Neural cell (in vitro differentiated cells): ENCODE data around the gene IGF1R. TPM values are rescaled to one million over a fixed set of nuclear protein-coding genes. Genes with fewer than 3 reads are reported as not detected.
A peak's percentile ranks its signal among the peaks of the same experiment; 100 is the strongest.

Experiments used
- H2AFZ ChIP-seq: fragments of 200-600, 300-800 bp; sonication (generic), shearing (Covaris generic); 2 replicates; pipeline ENCODE4 v1.6.0; 2014; ENCODE audit warnings: low read depth, mild to moderate bottlenecking, antibody characterized with exemption, low read length, moderate library complexity
- H3F3A ChIP-seq: fragments of 200-600 bp; shearing (Covaris generic); 2 replicates; pipeline ENCODE4 v1.6.1; 2016; ENCODE audit warnings: mild to moderate bottlenecking, moderate library complexity, mixed read lengths, antibody characterized with exemption, low read length; ENCODE audit not compliant: insufficient read depth, poor library complexity, severe bottlenecking
- H3K27ac ChIP-seq: fragments of 200-600, 300-800 bp; sonication (generic), shearing (Covaris generic); 2 replicates; pipeline ENCODE4 v1.5.1; 2014; ENCODE audit warnings: mild to moderate bottlenecking, low read length, moderate library complexity
- H3K27me3 ChIP-seq: fragments of 300-800, 200-600 bp; sonication (generic), shearing (Covaris generic); 2 replicates; pipeline ENCODE4 v1.6.0; 2014; ENCODE audit warnings: mild to moderate bottlenecking, low read depth, low read length, moderate library complexity; ENCODE audit not compliant: insufficient read depth
- H3K36me3 ChIP-seq: fragments of 300-800, 200-600 bp; sonication (generic), shearing (Covaris generic); 2 replicates; pipeline ENCODE4 v1.5.1; 2014; ENCODE audit warnings: mild to moderate bottlenecking, antibody characterized with exemption, low read length, moderate library complexity; ENCODE audit not compliant: insufficient read depth
- H3K4me2 ChIP-seq: fragments of 300-800, 200-600 bp; sonication (generic), shearing (Covaris generic); 2 replicates; pipeline ENCODE4 v1.6.0; 2014; ENCODE audit warnings: mild to moderate bottlenecking, low read length
- H3K4me3 ChIP-seq: fragments of 300-800, 200-600 bp; sonication (generic), shearing (Covaris generic); 2 replicates; pipeline ENCODE4 v1.5.1; 2014; ENCODE audit warnings: mild to moderate bottlenecking, low read length, moderate library complexity
- H3K79me2 ChIP-seq: fragments of 200-600 bp; shearing (Covaris generic); replicated peaks from 2 replicates; pipeline ENCODE4 v1.6.0; 2014; ENCODE audit warnings: mild to moderate bottlenecking, low read length, moderate library complexity; ENCODE audit not compliant: insufficient read depth
- H3K9ac ChIP-seq: fragments of 300-800, 200-600 bp; sonication (generic), shearing (Covaris generic); 2 replicates; pipeline ENCODE4 v1.6.1; 2016; ENCODE audit warnings: mild to moderate bottlenecking, low read length, mixed read lengths
- H3K9me2 ChIP-seq: fragments of 200-600 bp; shearing (Covaris generic); 2 replicates; pipeline ENCODE4 v1.6.1; 2016; ENCODE audit warnings: mild to moderate bottlenecking, low read length, mixed read lengths; ENCODE audit not compliant: insufficient read depth
- H3K9me3 ChIP-seq: fragments of 200-600, 300-800 bp; sonication (generic), shearing (Covaris generic); 2 replicates; pipeline ENCODE4 v1.6.1; 2016; ENCODE audit warnings: mild to moderate bottlenecking, mixed run types, low read length, moderate library complexity, mixed read lengths
- H4K20me1 ChIP-seq: fragments of 200-600 bp; shearing (Covaris generic); 2 replicates; pipeline ENCODE4 v1.6.1; 2016; ENCODE audit warnings: mild to moderate bottlenecking, mixed run types; ENCODE audit not compliant: insufficient read depth
- EP300 ChIP-seq: fragments of 450-650 bp; conservative IDR thresholded peaks from 2 replicates; pipeline ENCODE4 v1.6.1; 2014; ENCODE audit warnings: antibody characterized with exemption, mild to moderate bottlenecking, moderate library complexity; ENCODE audit not compliant: poor library complexity, severe bottlenecking
- EZH2 ChIP-seq: fragments of 200-600, 300-800 bp; shearing (Covaris generic), sonication (generic); IDR thresholded peaks from 2 replicates; pipeline ENCODE4 v1.6.1; 2014; ENCODE audit warnings: antibody characterized with exemption, low read length, borderline replicate concordance, mild to moderate bottlenecking; ENCODE audit not compliant: insufficient read depth, poor library complexity, severe bottlenecking
- MXI1 ChIP-seq: fragments of 450-650 bp; conservative IDR thresholded peaks from 2 replicates; pipeline ENCODE4 v1.6.1; 2014; ENCODE audit warnings: antibody characterized with exemption, mild to moderate bottlenecking; ENCODE audit not compliant: poor library complexity, severe bottlenecking
- POLR2AphosphoS5 ChIP-seq: IDR thresholded peaks from 2 replicates; pipeline ENCODE4 v1.6.1; 2012
- RAD21 ChIP-seq: fragments of 450-650 bp; conservative IDR thresholded peaks from 2 replicates; pipeline ENCODE4 v1.6.1; 2014; ENCODE audit warnings: antibody characterized with exemption, mild to moderate bottlenecking, moderate library complexity
- SMC3 ChIP-seq: fragments of 450-650 bp; conservative IDR thresholded peaks from 2 replicates; pipeline ENCODE4 v1.6.1; 2014; ENCODE audit warnings: antibody characterized with exemption, mild to moderate bottlenecking, moderate library complexity; ENCODE audit not compliant: poor library complexity
- TAF1 ChIP-seq: IDR thresholded peaks from 2 replicates; pipeline ENCODE4 v1.6.1; 2012; ENCODE audit warnings: low read depth
- polyA plus RNA-seq: library from polyadenylated mRNA; depleted of rRNA; stranded (reverse); fragments of >200 nt; gene quantifications from 2 replicates; pipeline ENCODE4 v1.2.3, GENCODE V29; 2014
- TF ChIP-seq, protein P1 (sequence below): IDR thresholded peaks from 2 replicates; pipeline ENCODE4 v1.6.1; 2012; ENCODE audit warnings: borderline replicate concordance
- TF ChIP-seq, protein P2 (sequence below): fragments of 450-650 bp; IDR thresholded peaks from 2 replicates; pipeline ENCODE4 v1.5.1; 2014; ENCODE audit warnings: antibody characterized with exemption, mild to moderate bottlenecking, moderate library complexity; ENCODE audit not compliant: poor library complexity, severe bottlenecking

The IGF1R gene
- polyA plus RNA-seq, 1 donor from 2014 or later = 10.9 TPM

DNA sequence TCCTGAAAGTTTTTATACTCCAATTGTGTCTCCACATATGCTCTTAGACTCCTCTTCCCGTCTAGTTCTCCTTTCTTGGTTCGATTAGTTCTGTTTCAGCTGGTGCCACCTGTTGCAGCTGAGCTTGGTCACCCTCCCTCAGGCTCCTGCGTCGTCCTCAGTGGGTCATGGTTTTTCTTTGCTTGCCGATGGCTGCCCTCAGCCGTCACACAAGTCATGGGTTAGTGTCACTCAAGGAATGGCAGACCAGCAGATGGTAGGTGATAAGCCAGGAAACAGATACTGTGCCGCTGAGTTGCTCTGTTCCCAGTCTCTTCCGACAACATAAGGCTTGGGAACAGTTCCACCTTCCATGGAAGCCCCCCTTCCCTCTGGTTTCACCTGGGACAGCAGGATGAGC, 109.9 kb downstream of the IGF1R start:
- Histone ChIP-seq H3F3A (no peaks in the 10 kb centered on the region), H3K36me3 (no peaks in the 10 kb centered on the region), H3K79me2 (peaks cover 63% of the 10 kb centered on the region)

DNA sequence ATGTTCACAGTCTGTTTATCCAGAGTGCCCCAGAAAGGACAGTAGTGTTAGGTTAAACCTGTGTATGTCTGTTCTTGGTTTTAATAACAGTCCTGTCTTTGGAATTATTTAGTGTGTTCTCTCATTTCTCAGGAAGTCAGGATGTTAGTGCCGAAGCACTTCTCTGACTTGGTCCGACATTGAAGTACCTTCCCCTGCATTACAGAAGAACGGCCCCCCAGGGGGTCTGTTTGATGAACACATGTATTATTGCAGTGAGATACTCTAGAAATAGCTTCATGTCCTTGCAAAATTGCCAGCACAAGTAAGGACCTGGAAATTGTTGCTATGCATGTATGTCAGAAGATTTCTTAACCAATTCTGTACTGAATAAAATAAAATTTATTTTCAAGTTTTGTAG, 110.9 kb downstream of the IGF1R start:
- peak overlapping the region; percentile 36 for H3K4me3 ChIP-seq
- no peaks in the 10 kb centered on the region for H4K20me1 ChIP-seq
- no peaks in the 10 kb centered on the region for H3K36me3 ChIP-seq
- no peak for TF ChIP-seq TAF1
- TF ChIP-seq SMC3 = no peak
- no peak for TF ChIP-seq EZH2
- peak; percentile 48 for TF ChIP-seq POLR2AphosphoS5
- peak; percentile 16 for TF ChIP-seq MXI1
- TF ChIP-seq, protein P1, sequence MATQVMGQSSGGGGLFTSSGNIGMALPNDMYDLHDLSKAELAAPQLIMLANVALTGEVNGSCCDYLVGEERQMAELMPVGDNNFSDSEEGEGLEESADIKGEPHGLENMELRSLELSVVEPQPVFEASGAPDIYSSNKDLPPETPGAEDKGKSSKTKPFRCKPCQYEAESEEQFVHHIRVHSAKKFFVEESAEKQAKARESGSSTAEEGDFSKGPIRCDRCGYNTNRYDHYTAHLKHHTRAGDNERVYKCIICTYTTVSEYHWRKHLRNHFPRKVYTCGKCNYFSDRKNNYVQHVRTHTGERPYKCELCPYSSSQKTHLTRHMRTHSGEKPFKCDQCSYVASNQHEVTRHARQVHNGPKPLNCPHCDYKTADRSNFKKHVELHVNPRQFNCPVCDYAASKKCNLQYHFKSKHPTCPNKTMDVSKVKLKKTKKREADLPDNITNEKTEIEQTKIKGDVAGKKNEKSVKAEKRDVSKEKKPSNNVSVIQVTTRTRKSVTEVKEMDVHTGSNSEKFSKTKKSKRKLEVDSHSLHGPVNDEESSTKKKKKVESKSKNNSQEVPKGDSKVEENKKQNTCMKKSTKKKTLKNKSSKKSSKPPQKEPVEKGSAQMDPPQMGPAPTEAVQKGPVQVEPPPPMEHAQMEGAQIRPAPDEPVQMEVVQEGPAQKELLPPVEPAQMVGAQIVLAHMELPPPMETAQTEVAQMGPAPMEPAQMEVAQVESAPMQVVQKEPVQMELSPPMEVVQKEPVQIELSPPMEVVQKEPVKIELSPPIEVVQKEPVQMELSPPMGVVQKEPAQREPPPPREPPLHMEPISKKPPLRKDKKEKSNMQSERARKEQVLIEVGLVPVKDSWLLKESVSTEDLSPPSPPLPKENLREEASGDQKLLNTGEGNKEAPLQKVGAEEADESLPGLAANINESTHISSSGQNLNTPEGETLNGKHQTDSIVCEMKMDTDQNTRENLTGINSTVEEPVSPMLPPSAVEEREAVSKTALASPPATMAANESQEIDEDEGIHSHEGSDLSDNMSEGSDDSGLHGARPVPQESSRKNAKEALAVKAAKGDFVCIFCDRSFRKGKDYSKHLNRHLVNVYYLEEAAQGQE = no peak
- TF ChIP-seq, protein P2, sequence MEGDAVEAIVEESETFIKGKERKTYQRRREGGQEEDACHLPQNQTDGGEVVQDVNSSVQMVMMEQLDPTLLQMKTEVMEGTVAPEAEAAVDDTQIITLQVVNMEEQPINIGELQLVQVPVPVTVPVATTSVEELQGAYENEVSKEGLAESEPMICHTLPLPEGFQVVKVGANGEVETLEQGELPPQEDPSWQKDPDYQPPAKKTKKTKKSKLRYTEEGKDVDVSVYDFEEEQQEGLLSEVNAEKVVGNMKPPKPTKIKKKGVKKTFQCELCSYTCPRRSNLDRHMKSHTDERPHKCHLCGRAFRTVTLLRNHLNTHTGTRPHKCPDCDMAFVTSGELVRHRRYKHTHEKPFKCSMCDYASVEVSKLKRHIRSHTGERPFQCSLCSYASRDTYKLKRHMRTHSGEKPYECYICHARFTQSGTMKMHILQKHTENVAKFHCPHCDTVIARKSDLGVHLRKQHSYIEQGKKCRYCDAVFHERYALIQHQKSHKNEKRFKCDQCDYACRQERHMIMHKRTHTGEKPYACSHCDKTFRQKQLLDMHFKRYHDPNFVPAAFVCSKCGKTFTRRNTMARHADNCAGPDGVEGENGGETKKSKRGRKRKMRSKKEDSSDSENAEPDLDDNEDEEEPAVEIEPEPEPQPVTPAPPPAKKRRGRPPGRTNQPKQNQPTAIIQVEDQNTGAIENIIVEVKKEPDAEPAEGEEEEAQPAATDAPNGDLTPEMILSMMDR = no peak
- no peak for TF ChIP-seq RAD21
- TF ChIP-seq EP300 = no peak
- no peak overlapping the region for H2AFZ ChIP-seq
- H3K4me2 ChIP-seq = no peak overlapping the region
- H3K27me3 ChIP-seq = no peaks in the 10 kb centered on the region
- H3K27ac ChIP-seq = peak overlapping the region; percentile 28
- H3K79me2 ChIP-seq = peaks cover 62% of the 10 kb centered on the region
- peak overlapping the region; percentile 7 for H3K9ac ChIP-seq
- no peaks in the 10 kb centered on the region for H3F3A ChIP-seq
- no peaks in the 10 kb centered on the region for H3K9me3 ChIP-seq
- no peaks in the 10 kb centered on the region for H3K9me2 ChIP-seq

More for the DNA sequence above, 109.9 kb downstream of the IGF1R start:
- H3K9me2 ChIP-seq = no peaks in the 10 kb centered on the region
- no peak for TF ChIP-seq MXI1
- no peak for TF ChIP-seq RAD21
- TF ChIP-seq, protein P1 = no peak
- TF ChIP-seq SMC3 = no peak
- TF ChIP-seq, protein P2 = no peak
- TF ChIP-seq POLR2AphosphoS5 = no peak
- no peak for TF ChIP-seq EP300
- TF ChIP-seq TAF1 = no peak
- no peak for TF ChIP-seq EZH2
- H2AFZ ChIP-seq = no peak overlapping the region
- H3K27me3 ChIP-seq = no peaks in the 10 kb centered on the region
- H3K4me2 ChIP-seq = no peak overlapping the region
- no peak overlapping the region for H3K4me3 ChIP-seq
- no peak overlapping the region for H3K27ac ChIP-seq
- H3K9me3 ChIP-seq = no peaks in the 10 kb centered on the region
- H3K9ac ChIP-seq = no peak overlapping the region
- no peaks in the 10 kb centered on the region for H4K20me1 ChIP-seq
